SK-N-SH (cell line): ENCODE results near the gene TDRD12. TPM values are rescaled to one million over a fixed set of nuclear protein-coding genes. Genes with fewer than 3 reads are reported as not detected.

Source experiments
- CTCF ChIA-PET: fragments of 300-600, 350-600 bp; formaldehyde crosslinking; extraction: SDS; loops from one replicate; lab custom pipeline; 2021; lab: Yijun Ruan, JAX
- POLR2A ChIA-PET: fragments of 350-600 bp; sonication (Branson Sonifier 250); formaldehyde crosslinking; extraction: SDS; loops from one replicate; lab custom pipeline; 2020; ENCODE audit warnings: antibody characterized with exemption, inconsistent platforms; lab: Yijun Ruan, JAX
- DNase-seq: peaks from one replicate; pipeline ENCODE4 v3.0.0; 2012
- H2AFZ ChIP-seq: fragments of 200-600 bp; sonication (generic); 2 replicates; pipeline ENCODE4 v1.8.1; 2016; ENCODE audit warnings: antibody characterized with exemption, mild to moderate bottlenecking, low read depth
- H3F3A ChIP-seq: fragments of 200-600 bp; sonication (generic); replicated peaks from 2 replicates; pipeline ENCODE3; 2016; ENCODE audit warnings: antibody characterized with exemption, mild to moderate bottlenecking; ENCODE audit not compliant: insufficient read depth
- H3K27ac ChIP-seq, 2 experiments: fragments of 200-500 bp in 1 of 2; fragments of 200-600 bp in 1 of 2; sonication (Bioruptor generic) in 1 of 2; sonication (generic), shearing (Covaris generic) in 1 of 2; 2 replicates each; pipeline versions ENCODE4 v1.5.1 to v1.6.1; 2014 to 2016; ENCODE audit warnings: low read depth in 2 of 2, inconsistent platforms in 1 of 2, low read length in 1 of 2, mild to moderate bottlenecking in 1 of 2, mixed read lengths in 1 of 2
- H3K27me3 ChIP-seq: fragments of 200-600 bp; sonication (generic), shearing (Covaris generic); 2 replicates; pipeline ENCODE4 v1.6.1; 2016; ENCODE audit warnings: mixed run types; ENCODE audit not compliant: insufficient read depth
- H3K36me3 ChIP-seq, 2 experiments: fragments of 200-500 bp in 1 of 2; fragments of 200-600 bp in 1 of 2; sonication (Bioruptor generic) in 1 of 2; sonication (generic) in 1 of 2; replicated peaks in 1 of 2; 2 replicates each; pipeline versions ENCODE3 to v1.5.1; 2014 to 2016; ENCODE audit warnings: low read length in 1 of 2, mild to moderate bottlenecking in 1 of 2; ENCODE audit not compliant: insufficient read depth in 2 of 2, control insufficient read depth in 1 of 2
- H3K4me1 ChIP-seq, 2 experiments: fragments of 200-500 bp in 1 of 2; fragments of 200-600 bp in 1 of 2; sonication (Bioruptor generic) in 1 of 2; sonication (generic), shearing (Covaris generic) in 1 of 2; 2 replicates each; pipeline versions ENCODE4 v1.5.1 to v1.6.1; 2014 to 2016; ENCODE audit warnings: low read depth in 1 of 2, low read length in 1 of 2, mixed run types in 1 of 2; ENCODE audit not compliant: insufficient read depth in 2 of 2, control insufficient read depth in 1 of 2
- H3K4me2 ChIP-seq: fragments of 200-600 bp; sonication (generic), shearing (Covaris generic); 2 replicates; pipeline ENCODE4 v1.6.1; 2017; ENCODE audit warnings: mixed run types
- H3K4me3 ChIP-seq, 2 experiments: fragments of 200-500 bp in 1 of 2; fragments of 200-600 bp in 1 of 2; sonication (Bioruptor generic) in 1 of 2; sonication (generic), shearing (Covaris generic) in 1 of 2; 2 replicates each; pipeline versions ENCODE4 v1.5.1 to v1.8.1; 2014 to 2016; ENCODE audit warnings: low read depth in 2 of 2, inconsistent platforms in 1 of 2, low read length in 1 of 2, mild to moderate bottlenecking in 1 of 2, mixed read lengths in 1 of 2, moderate library complexity in 1 of 2
- H3K79me2 ChIP-seq: fragments of 200-600 bp; sonication (generic); 2 replicates; pipeline ENCODE4 v1.8.1; 2017; ENCODE audit warnings: mild to moderate bottlenecking; ENCODE audit not compliant: insufficient read depth
- H3K9ac ChIP-seq: fragments of 200-600 bp; sonication (generic); 2 replicates; pipeline ENCODE4 v1.6.1; 2017; ENCODE audit warnings: mixed run types
- H3K9me2 ChIP-seq: fragments of 200-600 bp; sonication (generic); 2 replicates; pipeline ENCODE4 v1.6.1; 2017; ENCODE audit warnings: mixed run types
- H3K9me3 ChIP-seq: fragments of 200-600 bp; sonication (generic); 2 replicates; pipeline ENCODE4 v1.6.1; 2017; ENCODE audit warnings: mixed run types, mild to moderate bottlenecking, moderate library complexity
- H4K20me1 ChIP-seq: fragments of 200-600 bp; sonication (generic); 2 replicates; pipeline ENCODE4 v1.6.1; 2017; ENCODE audit warnings: mild to moderate bottlenecking, mixed run types; ENCODE audit not compliant: insufficient read depth
- EP300 ChIP-seq, 2 experiments: IDR thresholded peaks; 2 replicates each; pipeline versions ENCODE4 v1.4.0 to v1.6.1; 2012; ENCODE audit warnings: borderline replicate concordance in 1 of 2, low read depth in 1 of 2, low read length in 1 of 2
- EZH2phosphoT487 ChIP-seq: fragments of 200-600 bp; sonication (generic); IDR thresholded peaks from 2 replicates; pipeline ENCODE4 v1.6.1; 2017; ENCODE audit warnings: low read depth, mixed run types, mild to moderate bottlenecking, antibody characterized with exemption, moderate library complexity, borderline replicate concordance
- FOSL2 ChIP-seq: IDR thresholded peaks from 2 replicates; pipeline ENCODE4 v1.4.0; 2012; ENCODE audit warnings: low read depth, mild to moderate bottlenecking, moderate library complexity, borderline replicate concordance
- FOXM1 ChIP-seq: IDR thresholded peaks from 2 replicates; pipeline ENCODE4 v1.4.0; 2012; ENCODE audit warnings: low read depth, mild to moderate bottlenecking
- MAX ChIP-seq: IDR thresholded peaks from 2 replicates; pipeline ENCODE4 v1.4.0; 2012; ENCODE audit warnings: low read depth
- MEF2A ChIP-seq: IDR thresholded peaks from 2 replicates; pipeline ENCODE4 v1.4.0; 2012; ENCODE audit warnings: low read depth, borderline replicate concordance
- RAD21 ChIP-seq: IDR thresholded peaks from 2 replicates; pipeline ENCODE4 v1.6.1; 2012; ENCODE audit warnings: mild to moderate bottlenecking, low read length
- RCOR1 ChIP-seq: fragments of 150-350 bp; IDR thresholded peaks from 2 replicates; pipeline ENCODE4 v1.6.1; 2017; ENCODE audit warnings: antibody characterized with exemption, low read length
- RFX5 ChIP-seq: IDR thresholded peaks from 2 replicates; pipeline ENCODE4 v1.6.1; 2012; ENCODE audit warnings: mild to moderate bottlenecking, improper control_type of control experiment, low read length
- RXRA ChIP-seq: IDR thresholded peaks from 2 replicates; pipeline ENCODE4 v1.4.0; 2012; ENCODE audit warnings: low read depth, mild to moderate bottlenecking, borderline replicate concordance
- SIN3A ChIP-seq: IDR thresholded peaks from 2 replicates; pipeline ENCODE4 v1.6.1; 2012; ENCODE audit warnings: low read depth, mild to moderate bottlenecking, low read length, moderate library complexity, borderline replicate concordance
- TAF1 ChIP-seq: IDR thresholded peaks from 2 replicates; pipeline ENCODE4 v1.6.1; 2012; ENCODE audit warnings: low read depth, mild to moderate bottlenecking, low read length, moderate library complexity, borderline replicate concordance
- TCF12 ChIP-seq: IDR thresholded peaks from 2 replicates; pipeline ENCODE4 v1.4.0; 2012
- YY1 ChIP-seq: IDR thresholded peaks from 2 replicates; pipeline ENCODE4 v1.4.0; 2012; ENCODE audit warnings: low read depth, mild to moderate bottlenecking
- WGBS: methylation state at CpG from one replicate; pipeline ENCODE4 v1.1.6; 2017; ENCODE audit warnings: low lambda C conversion rate; 5-methylcytosine and 5-hydroxymethylcytosine counted together
- polyA plus RNA-seq, 3 experiments: library from polyadenylated mRNA; depleted of rRNA; stranded (reverse); fragments of >200 nt; gene quantifications; 2 replicates each; pipeline ENCODE4 v1.2.3, GENCODE V29; 2012

The TDRD12 gene
- polyA plus RNA-seq, 1 of the 3 experiments (the other 2 are of a cell fraction), result 0.05 TPM

GRCh38 chr19:32672841-32673240 lies 46.7 kb upstream of the TDRD12 start:
- Histone ChIP-seq H3K9ac (no peak overlapping the region), H4K20me1 (peaks cover 61% of the 10 kb centered on the region), H3K4me2 (peak overlapping the region; percentile 99; the same call in 1 of the 2 replicates), H3F3A (peaks cover 3% of the 10 kb centered on the region), H3K9me3 (no peaks in the 10 kb centered on the region), H3K79me2 (peaks cover 70% of the 10 kb centered on the region), H3K4me3 (no peak overlapping the region), H3K36me3 (no peaks in the 10 kb centered on the region), H3K9me2 (no peaks in the 10 kb centered on the region), H3K27me3 (peaks cover 9% of the 10 kb centered on the region), H2AFZ (no peak overlapping the region), H3K27ac (no peak overlapping the region), H3K4me1 (peaks cover 0 to 21% of the 10 kb centered on the region in 2 experiments; a peak in 2 of 4 replicates)
- WGBS, result 100% methylated on average over 2 of the region's 3 CpGs
- no peak for DNase-seq
- CTCF ChIA-PET, result interaction anchor here (0.9 to 1.6 kb wide), 3 partner anchors 25 to 303 kb away, joined by 3 to 5 read pairs (median 4); no protein-coding TSS in a partner anchor
- POLR2A ChIA-PET, result no interaction called here
- no peak for TF ChIP-seq SIN3A

GRCh38 chr19:32673573-32673972 lies 46.0 kb upstream of the TDRD12 start:
- H3K79me2 ChIP-seq, result peaks cover 62% of the 10 kb centered on the region
- H3K9ac ChIP-seq, result peak overlapping the region; percentile 74; the same call in 1 of the 2 replicates
- peaks cover 9% of the 10 kb centered on the region for H3K27me3 ChIP-seq
- H3K4me1 ChIP-seq, result peaks cover 0 to 21% of the 10 kb centered on the region in 2 experiments; a peak in 2 of 4 replicates
- peak overlapping the region in 1 of 2 experiments; percentile 93; a peak in 2 of 4 replicates for H3K4me3 ChIP-seq
- no peaks in the 10 kb centered on the region for H3K9me3 ChIP-seq
- H3K4me2 ChIP-seq, result peak overlapping the region; percentile 99
- POLR2A ChIA-PET, result no interaction called here
- DNase-seq, result no peak
- CTCF ChIA-PET, result interaction anchor here (0.9 to 2.5 kb wide), 3 partner anchors 26 to 302 kb away, joined by 4 to 7 read pairs (median 5); no protein-coding TSS in a partner anchor
- H3K27ac ChIP-seq, result no peak overlapping the region
- 93% methylated on average over 10 of the region's 10 CpGs for WGBS
- H3F3A ChIP-seq, result peaks cover 3% of the 10 kb centered on the region
- no peaks in the 10 kb centered on the region for H3K36me3 ChIP-seq
- H3K9me2 ChIP-seq, result no peaks in the 10 kb centered on the region
- TF ChIP-seq EP300 (IDR thresholded peaks at IDR 0.05; ENCODE audit: borderline replicate concordance in 1 of 2, low read depth in 1 of 2, low read length in 1 of 2) (no peak), MEF2A (no peak), RFX5 (no peak), TCF12 (no peak), EZH2phosphoT487 (no peak), FOXM1 (no peak), YY1 (no peak), TAF1 (no peak), RAD21 (no peak), FOSL2 (no peak), RXRA (no peak), RCOR1 (no peak), MAX (no peak)
- peaks cover 55% of the 10 kb centered on the region for H4K20me1 ChIP-seq
- H2AFZ ChIP-seq, result no peak overlapping the region
